ENCODE results near the gene DNTTIP2. TPM values are rescaled to one million over a fixed set of nuclear protein-coding genes. Genes with fewer than 3 reads are reported as not detected.

The DNTTIP2 gene
- total and polyA plus RNA-seq, 5 experiments from 2014 or later: 68.8 to 87.6 (median 72.9) TPM

- ATAC-seq: peak; percentile 69 to 73
- Mint-ChIP-seq H3K36me3 (peaks cover 0 to 2% (median 1%) of the 10 kb centered on the region in 3 donors), H3K9me3 (peaks cover 0 to 8% (median 0%) of the 10 kb centered on the region in 9 donors), H3K4me1 (peaks cover 15 to 42% (median 35%) of the 10 kb centered on the region in 4 donors), H3K4me3 (peak overlapping the region; percentile 89 to 99 (median 96)), H3K27ac (peak overlapping the region; percentile 94 to 100 (median 96)), H3K27me3 (peaks cover 0 to 6% (median 0%) of the 10 kb centered on the region in 5 donors)
- DNase-seq: peak; percentile 82 to 95 (median 90)
- POLR2A ChIA-PET: interaction anchor here (0.6 to 3.7 kb wide), 12 partner anchors 25 to 887 kb away, joined by 3 to 48 read pairs (median 10); partner anchors contain the start of genes ABCD3, DIPK1A, DNTTIP2 and DR1
Observed at GRCh38 chr1:93846992-93847810, 31.8 kb downstream of the DNTTIP2 start.

GRCh38 chr1:93846206-93846991 is 32.6 kb downstream of the DNTTIP2 start:
- Mint-ChIP-seq H3K36me3 (peaks cover 0 to 2% (median 1%) of the 10 kb centered on the region in 3 donors), H3K4me3 (peak overlapping the region; percentile 83 to 99 (median 92)), H3K9me3 (peaks cover 0 to 8% (median 0%) of the 10 kb centered on the region in 9 donors), H3K27me3 (peaks cover 0 to 6% (median 0%) of the 10 kb centered on the region in 5 donors), H3K4me1 (peaks cover 15 to 42% (median 35%) of the 10 kb centered on the region in 4 donors), H3K27ac (peak overlapping the region; percentile 92 to 100 (median 96))
- POLR2A ChIA-PET: interaction anchor here (0.7 to 3.7 kb wide), 16 partner anchors 9 to 1227 kb away, joined by 3 to 48 read pairs (median 4); partner anchors contain the start of genes ABCD3, ALG14, DIPK1A and DNTTIP2
- peak; percentile 80 to 92 (median 86) for DNase-seq
- peak; percentile 55 to 59 for ATAC-seq

- H3K36me3 Mint-ChIP-seq: peaks cover 0 to 2% (median 1%) of the 10 kb centered on the region in 3 donors
- peaks cover 15 to 41% (median 35%) of the 10 kb centered on the region in 4 donors for H3K4me1 Mint-ChIP-seq
- POLR2A ChIA-PET: interaction anchor here (0.7 to 3.7 kb wide), 16 partner anchors 9 to 1227 kb away, joined by 3 to 48 read pairs (median 4); partner anchors contain the start of genes ABCD3, ALG14, DIPK1A and DNTTIP2
- H3K27ac Mint-ChIP-seq: peak overlapping the region; percentile 92 to 100 (median 96)
- DNase-seq (peak in 1 of 10 donors; percentile 37), ATAC-seq (peak; percentile 21 to 27)
- peaks cover 0 to 8% (median 0%) of the 10 kb centered on the region in 9 donors for H3K9me3 Mint-ChIP-seq
- peaks cover 0 to 6% (median 0%) of the 10 kb centered on the region in 5 donors for H3K27me3 Mint-ChIP-seq
- H3K4me3 Mint-ChIP-seq: peak overlapping the region; percentile 83 to 99 (median 92)
Observed at GRCh38 chr1:93845538-93846205, 33.3 kb downstream of the DNTTIP2 start.

- H3K4me3 Mint-ChIP-seq: peak overlapping the region in 9 of 10 donors; percentile 8 to 68 (median 42)
- H3K36me3 Mint-ChIP-seq: peaks cover 0 to 9% (median 1%) of the 10 kb centered on the region in 3 donors
- peaks cover 0 to 5% (median 0%) of the 10 kb centered on the region in 9 donors for H3K9me3 Mint-ChIP-seq
- DNase-seq (peak in 9 of 10 donors; percentile 9 to 73 (median 45)), ATAC-seq (peak in 1 of 2 donors; percentile 12)
- POLR2A ChIA-PET: interaction anchor here (0.6 to 1.3 kb wide), 4 partner anchors 11 to 722 kb away, joined by 3 to 9 read pairs (median 3); partner anchors contain the start of gene DNTTIP2
- H3K27ac Mint-ChIP-seq: peak overlapping the region in 8 of 10 donors; percentile 62 to 96 (median 82)
- peaks cover 10 to 37% (median 28%) of the 10 kb centered on the region in 4 donors for H3K4me1 Mint-ChIP-seq
- H3K27me3 Mint-ChIP-seq: peaks cover 0 to 6% (median 0%) of the 10 kb centered on the region in 5 donors
Observed at GRCh38 chr1:93844262-93845045, 34.6 kb downstream of the DNTTIP2 start.

DNA sequence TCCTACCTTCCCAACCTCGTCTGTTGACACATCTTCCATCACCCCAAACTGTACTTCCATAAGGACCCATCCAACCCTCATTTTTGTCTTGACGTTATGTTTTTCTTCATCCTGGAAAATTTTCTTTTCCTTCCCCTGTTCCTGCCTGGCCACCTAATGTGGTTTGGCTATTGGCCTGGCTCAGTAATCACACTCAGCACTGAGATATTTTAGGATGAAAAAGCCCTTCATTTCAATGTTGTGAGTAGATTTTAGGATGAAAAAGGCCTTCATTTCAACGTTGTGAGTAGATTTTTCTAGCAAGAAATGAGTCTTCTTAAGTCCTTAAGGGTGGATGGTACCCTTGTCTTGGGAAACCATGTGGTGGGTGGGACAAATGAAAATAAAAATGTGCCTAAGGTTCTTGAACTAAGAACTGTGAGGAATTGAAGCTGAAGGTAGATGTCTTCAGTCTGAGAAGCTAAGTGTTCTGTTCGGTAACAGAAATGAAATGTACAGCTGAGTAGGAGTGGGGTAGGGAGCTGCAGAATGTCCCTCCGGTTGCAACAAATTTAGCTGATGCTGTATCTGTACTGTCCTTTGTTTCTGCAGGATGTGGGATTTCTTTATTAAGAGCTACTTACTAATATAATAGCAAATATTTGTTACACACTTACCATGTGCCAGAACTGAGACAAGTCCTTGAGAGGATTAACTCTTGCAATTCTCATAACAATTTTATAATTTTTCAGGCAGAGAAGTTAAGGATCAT is 36.1 kb downstream of the DNTTIP2 start:
- Mint-ChIP-seq H3K27ac (peak overlapping the region in 2 of 10 donors; percentile 14 to 35), H3K4me3 (no peak overlapping the region)
- POLR2A ChIA-PET: no interaction called here

DNA sequence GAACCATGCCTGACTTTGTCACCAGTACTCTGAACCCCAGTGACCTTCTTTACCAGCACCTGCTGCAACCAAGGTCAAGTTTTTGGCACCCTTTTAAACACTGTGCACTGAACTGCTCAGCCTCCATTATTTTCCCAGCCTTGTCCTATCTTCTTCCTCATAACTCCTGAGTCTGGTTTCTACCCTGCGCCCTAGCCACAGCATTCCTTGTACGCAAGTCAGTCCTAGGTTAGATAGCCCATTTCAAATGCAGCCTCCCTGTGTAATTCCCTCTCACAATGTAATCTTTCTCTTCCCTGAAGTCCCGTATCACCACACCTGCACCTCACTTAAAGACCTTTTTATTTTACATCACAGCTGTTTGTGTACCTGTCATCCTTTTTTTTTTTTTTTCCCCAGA is 37.2 kb downstream of the DNTTIP2 start:
- H3K36me3 Mint-ChIP-seq: peaks cover 0 to 7% (median 0%) of the 10 kb centered on the region in 3 donors
- H3K4me1 Mint-ChIP-seq: peaks cover 6 to 24% (median 18%) of the 10 kb centered on the region in 4 donors
- no peak for DNase-seq
- POLR2A ChIA-PET: no interaction called here
- H3K27ac Mint-ChIP-seq: peak overlapping the region in 1 of 10 donors; percentile 35
- H3K4me3 Mint-ChIP-seq: no peak overlapping the region
- no peak for ATAC-seq
- peaks cover 0 to 2% (median 0%) of the 10 kb centered on the region in 5 donors for H3K27me3 Mint-ChIP-seq
- no peaks in the 10 kb centered on the region for H3K9me3 Mint-ChIP-seq

More for the DNA sequence above, 36.1 kb downstream of the DNTTIP2 start:
- Mint-ChIP-seq H3K27me3 (peaks cover 0 to 6% (median 0%) of the 10 kb centered on the region in 5 donors), H3K9me3 (peaks cover 0 to 5% (median 0%) of the 10 kb centered on the region in 9 donors), H3K4me1 (peaks cover 10 to 31% (median 24%) of the 10 kb centered on the region in 4 donors), H3K36me3 (peaks cover 0 to 9% (median 1%) of the 10 kb centered on the region in 3 donors)
- DNase-seq (no peak), ATAC-seq (no peak)

- Mint-ChIP-seq H3K4me3 (no peak overlapping the region), H3K27ac (no peak overlapping the region), H3K27me3 (no peaks in the 10 kb centered on the region), H3K9me3 (no peaks in the 10 kb centered on the region), H3K4me1 (peaks cover 6 to 22% (median 17%) of the 10 kb centered on the region in 4 donors), H3K36me3 (peaks cover 0 to 7% (median 0%) of the 10 kb centered on the region in 3 donors)
- POLR2A ChIA-PET: no interaction called here
- DNase-seq (no peak), ATAC-seq (no peak)
Observed at GRCh38 chr1:93840956-93841482, 38.0 kb downstream of the DNTTIP2 start.

DNA sequence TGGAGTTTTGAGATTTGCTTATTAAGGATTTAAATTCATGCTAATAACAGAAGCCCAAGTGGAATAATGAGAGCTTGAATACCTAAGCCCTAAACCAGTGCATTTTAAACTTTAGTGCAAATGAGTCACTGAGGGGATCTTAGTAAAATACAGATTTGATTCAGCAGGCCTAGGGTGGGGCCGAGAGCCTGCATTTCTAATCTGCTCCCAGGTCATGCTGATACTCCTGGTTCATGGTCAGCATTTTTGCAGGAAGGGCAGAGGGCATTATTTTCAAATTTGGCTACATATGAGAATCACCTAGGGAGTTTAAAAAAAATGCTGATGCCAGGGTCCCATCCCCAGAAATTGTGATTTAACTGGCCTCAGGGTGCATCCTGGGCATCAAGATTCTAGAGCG is 39.3 kb downstream of the DNTTIP2 start:
- H3K4me3 Mint-ChIP-seq: no peak overlapping the region
- no peak for DNase-seq
- peaks cover 0 to 5% (median 0%) of the 10 kb centered on the region in 5 donors for H3K27me3 Mint-ChIP-seq
- H3K27ac Mint-ChIP-seq: peak overlapping the region in 1 of 10 donors; percentile 68
- peaks cover 0 to 3% (median 0%) of the 10 kb centered on the region in 9 donors for H3K9me3 Mint-ChIP-seq
- POLR2A ChIA-PET: no interaction called here
- no peak for ATAC-seq
- H3K4me1 Mint-ChIP-seq: peaks cover 4 to 11% (median 6%) of the 10 kb centered on the region in 4 donors
- peaks cover 0 to 7% (median 3%) of the 10 kb centered on the region in 3 donors for H3K36me3 Mint-ChIP-seq

GRCh38 chr1:93839307-93839706 is 39.7 kb downstream of the DNTTIP2 start:
- H3K27me3 Mint-ChIP-seq: peaks cover 0 to 9% (median 0%) of the 10 kb centered on the region in 5 donors
- POLR2A ChIA-PET: no interaction called here
- H3K9me3 Mint-ChIP-seq: peaks cover 0 to 8% (median 3%) of the 10 kb centered on the region in 9 donors
- H3K4me3 Mint-ChIP-seq: no peak overlapping the region
- peaks cover 3 to 7% (median 7%) of the 10 kb centered on the region in 3 donors for H3K36me3 Mint-ChIP-seq
- no peak overlapping the region for H3K27ac Mint-ChIP-seq
- peaks cover 2 to 6% (median 3%) of the 10 kb centered on the region in 4 donors for H3K4me1 Mint-ChIP-seq
- no peak for ATAC-seq
- no peak for DNase-seq

GRCh38 chr1:93837961-93838360 is 41.0 kb downstream of the DNTTIP2 start:
- peaks cover 0 to 15% (median 11%) of the 10 kb centered on the region in 9 donors for H3K9me3 Mint-ChIP-seq
- H3K36me3 Mint-ChIP-seq: peaks cover 7 to 12% (median 9%) of the 10 kb centered on the region in 3 donors
- POLR2A ChIA-PET: no interaction called here
- ATAC-seq (no peak), DNase-seq (no peak)
- H3K27ac Mint-ChIP-seq: no peak overlapping the region
- peaks cover 0 to 5% (median 2%) of the 10 kb centered on the region in 4 donors for H3K4me1 Mint-ChIP-seq
- H3K27me3 Mint-ChIP-seq: peaks cover 0 to 12% (median 0%) of the 10 kb centered on the region in 5 donors
- no peak overlapping the region for H3K4me3 Mint-ChIP-seq

All from naive thymus-derived CD8-positive, alpha-beta T cell (primary cell).